GM12878 (cell line): ENCODE results near the gene RPL22. TPM values are rescaled to one million over a fixed set of nuclear protein-coding genes. Genes with fewer than 3 reads are reported as not detected.

Source experiments
- BHLHE40 ChIP-seq, 2 experiments: fragments of 450-650 bp in 1 of 2; IDR thresholded peaks; 2 replicates each; pipeline ENCODE4 v1.6.1; 2011 to 2017; ENCODE audit warnings: low read depth in 2 of 2, borderline replicate concordance in 1 of 2, improper control_type of control experiment in 1 of 2, low read length in 1 of 2, mild to moderate bottlenecking in 1 of 2
- DPF2 ChIP-seq: fragments of 450-650 bp; IDR thresholded peaks from 2 replicates; pipeline ENCODE4 v1.6.1; 2017; ENCODE audit warnings: mild to moderate bottlenecking
- EP300 ChIP-seq, 2 experiments: fragments of 150-350 bp in 1 of 2; IDR thresholded peaks; 2 replicates each; pipeline ENCODE4 v1.6.1; 2011 to 2012; ENCODE audit warnings: low read depth in 2 of 2, low read length in 2 of 2, borderline replicate concordance in 1 of 2, improper control_type of control experiment in 1 of 2, inconsistent platforms in 1 of 2; ENCODE audit not compliant: control insufficient read depth in 1 of 2
- ESRRA ChIP-seq: IDR thresholded peaks from 2 replicates; pipeline ENCODE4 v1.6.1; 2012; ENCODE audit warnings: mild to moderate bottlenecking, low read length, improper control_type of control experiment
- FOXK2 ChIP-seq: fragments of 450-650 bp; IDR thresholded peaks from 2 replicates; pipeline ENCODE4 v1.6.1; 2017; ENCODE audit warnings: mild to moderate bottlenecking, moderate library complexity
- GATAD2B ChIP-seq: fragments of 450-650 bp; conservative IDR thresholded peaks from 2 replicates; pipeline ENCODE4 v1.6.1; 2017; ENCODE audit warnings: low read depth, mild to moderate bottlenecking, moderate library complexity
- HCFC1 ChIP-seq: fragments of 150-350 bp; IDR thresholded peaks from 2 replicates; pipeline ENCODE4 v1.6.1; 2014; ENCODE audit warnings: low read length
- IKZF2 ChIP-seq, 2 experiments: fragments of 450-650 bp; IDR thresholded peaks; 2 replicates each; pipeline ENCODE4 v1.6.1; 2017; ENCODE audit warnings: mild to moderate bottlenecking in 2 of 2, moderate library complexity in 2 of 2
- JUNB ChIP-seq: IDR thresholded peaks from 2 replicates; pipeline ENCODE4 v1.6.1; 2016; ENCODE audit warnings: antibody characterized with exemption, mild to moderate bottlenecking
- MEF2A ChIP-seq: IDR thresholded peaks from 2 replicates; pipeline ENCODE4 v1.6.1; 2011; ENCODE audit warnings: low read depth, mild to moderate bottlenecking, low read length, moderate library complexity; ENCODE audit not compliant: insufficient read depth
- MXI1 ChIP-seq: fragments of 150-350 bp; IDR thresholded peaks from 2 replicates; pipeline ENCODE4 v1.6.1; 2011; ENCODE audit warnings: low read depth, mild to moderate bottlenecking, inconsistent platforms, low read length, improper control_type of control experiment
- NBN ChIP-seq: fragments of 450-650 bp; IDR thresholded peaks from 2 replicates; pipeline ENCODE4 v1.6.1; 2016
- PAX8 ChIP-seq: fragments of 450-650 bp; IDR thresholded peaks from 2 replicates; pipeline ENCODE4 v1.6.1; 2017; ENCODE audit warnings: mild to moderate bottlenecking, moderate library complexity
- POLR2AphosphoS5 ChIP-seq: IDR thresholded peaks from 2 replicates; pipeline ENCODE4 v1.6.1; 2011; ENCODE audit warnings: mild to moderate bottlenecking, low read length, inconsistent platforms
- RFX5 ChIP-seq: IDR thresholded peaks from 2 replicates; pipeline ENCODE4 v1.6.1; 2011; ENCODE audit warnings: low read depth, low read length, improper control_type of control experiment
- RUNX3 ChIP-seq: IDR thresholded peaks from 2 replicates; pipeline ENCODE4 v1.6.1; 2012; ENCODE audit warnings: low read length, inconsistent platforms
- TCF12 ChIP-seq: IDR thresholded peaks from 2 replicates; pipeline ENCODE4 v1.6.1; 2011; ENCODE audit warnings: low read depth, mild to moderate bottlenecking, low read length
- polyA plus RNA-seq, 11 experiments: library from polyadenylated mRNA; depleted of rRNA in 4 of 11; unstranded in 6 of 11; stranded (reverse) in 5 of 11; fragments of >200 nt; fragmentation: Nextera tagmentation in 4 of 11; fragmentation: Illumina TruSeq in 1 of 11; extraction: Ambion mirVana in 4 of 11; extraction: Trizol in 1 of 11; gene quantifications; 1 replicate in 1 of 11; 2 replicates in 10 of 11; pipeline versions ENCODE4 v1.2.1 to v1.2.3, GENCODE V29; 2011 to 2016; ENCODE audit warnings: inconsistent platforms in 2 of 11, missing spikeins in 2 of 11, low read depth in 1 of 11
- total RNA-seq, 4 experiments: library from RNA; depleted of rRNA in 3 of 4; stranded (reverse); fragments of >200 nt in 3 of 4; fragmentation: Illumina TruSeq in 1 of 4; extraction: Trizol in 1 of 4; gene quantifications; 2 replicates each; pipeline versions ENCODE4 v1.2.1 to v1.2.3, GENCODE V29; 2013 to 2021
- TF ChIP-seq, protein P1 (sequence below): IDR thresholded peaks from 2 replicates; pipeline ENCODE4 v1.6.1; 2011; ENCODE audit warnings: mild to moderate bottlenecking, low read depth, low read length, moderate library complexity; ENCODE audit not compliant: insufficient replicate concordance
- TF ChIP-seq, protein P2 (sequence below): IDR thresholded peaks from 2 replicates; pipeline ENCODE4 v1.6.1; 2012; ENCODE audit warnings: low read depth, low read length, improper control_type of control experiment
- TF ChIP-seq, protein P3 (sequence below): fragments of 450-650 bp; IDR thresholded peaks from 2 replicates; pipeline ENCODE4 v1.6.1; 2017; ENCODE audit warnings: mild to moderate bottlenecking, moderate library complexity
- TF ChIP-seq, protein P4 (sequence below): fragments of 450-650 bp; IDR thresholded peaks from 2 replicates; pipeline ENCODE4 v1.6.1; 2017; ENCODE audit warnings: mild to moderate bottlenecking, low read depth, inconsistent platforms; ENCODE audit not compliant: poor library complexity, severe bottlenecking

RPL22 gene
- total and polyA plus RNA-seq, 10 of the 15 experiments (the other 5 are each of a cell fraction or from before 2014, with no cell fraction given): 191 to 560 (median 430) TPM

DNA sequence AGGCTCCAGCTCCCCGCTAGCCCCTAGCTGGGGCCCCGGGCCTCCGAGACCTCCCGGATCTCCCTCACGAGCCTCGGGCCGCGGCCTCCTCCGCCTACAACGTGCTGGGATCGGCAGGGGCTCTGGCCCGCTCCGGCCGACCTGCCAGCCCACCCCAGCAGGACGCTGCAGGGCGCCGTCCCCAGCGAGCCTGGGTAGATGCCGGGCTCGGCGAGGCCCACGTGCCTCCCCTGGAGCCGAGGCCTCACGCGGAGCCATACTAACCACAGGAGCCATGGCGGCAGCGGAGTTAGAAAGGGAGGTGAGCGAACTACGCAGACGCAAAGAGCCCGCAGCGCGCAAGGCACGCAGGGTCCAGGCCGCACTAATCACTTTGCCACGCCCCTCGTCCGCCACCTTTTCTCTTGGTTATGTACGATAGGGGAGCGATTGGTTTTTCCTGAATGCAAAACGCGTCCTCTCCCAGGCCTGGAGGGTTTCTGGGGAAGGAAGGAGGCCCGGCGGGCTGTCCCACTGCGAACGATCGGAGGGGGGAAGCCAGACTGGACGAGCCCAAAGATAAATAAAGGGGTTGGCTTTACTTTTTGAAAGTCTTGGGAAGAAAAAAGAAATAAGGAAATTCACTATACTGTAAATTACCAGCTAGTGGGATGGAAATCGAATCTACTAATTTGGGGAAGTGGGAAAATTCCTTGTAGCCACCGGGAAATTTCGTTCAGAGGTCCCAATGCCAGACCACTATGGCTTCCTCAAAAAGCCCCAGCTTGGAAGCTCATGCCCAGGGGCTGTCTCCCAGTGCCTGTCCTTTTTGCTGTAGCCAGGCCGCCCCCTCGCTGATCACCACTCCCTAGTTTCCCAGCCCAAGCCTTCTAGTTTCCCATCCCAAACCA, at the start of gene RPL22 (continued):
- TF ChIP-seq, protein P1, sequence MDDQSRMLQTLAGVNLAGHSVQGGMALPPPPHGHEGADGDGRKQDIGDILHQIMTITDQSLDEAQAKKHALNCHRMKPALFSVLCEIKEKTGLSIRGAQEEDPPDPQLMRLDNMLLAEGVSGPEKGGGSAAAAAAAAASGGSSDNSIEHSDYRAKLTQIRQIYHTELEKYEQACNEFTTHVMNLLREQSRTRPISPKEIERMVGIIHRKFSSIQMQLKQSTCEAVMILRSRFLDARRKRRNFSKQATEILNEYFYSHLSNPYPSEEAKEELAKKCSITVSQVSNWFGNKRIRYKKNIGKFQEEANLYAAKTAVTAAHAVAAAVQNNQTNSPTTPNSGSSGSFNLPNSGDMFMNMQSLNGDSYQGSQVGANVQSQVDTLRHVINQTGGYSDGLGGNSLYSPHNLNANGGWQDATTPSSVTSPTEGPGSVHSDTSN: peak; percentile 59
- TF ChIP-seq, protein P2, sequence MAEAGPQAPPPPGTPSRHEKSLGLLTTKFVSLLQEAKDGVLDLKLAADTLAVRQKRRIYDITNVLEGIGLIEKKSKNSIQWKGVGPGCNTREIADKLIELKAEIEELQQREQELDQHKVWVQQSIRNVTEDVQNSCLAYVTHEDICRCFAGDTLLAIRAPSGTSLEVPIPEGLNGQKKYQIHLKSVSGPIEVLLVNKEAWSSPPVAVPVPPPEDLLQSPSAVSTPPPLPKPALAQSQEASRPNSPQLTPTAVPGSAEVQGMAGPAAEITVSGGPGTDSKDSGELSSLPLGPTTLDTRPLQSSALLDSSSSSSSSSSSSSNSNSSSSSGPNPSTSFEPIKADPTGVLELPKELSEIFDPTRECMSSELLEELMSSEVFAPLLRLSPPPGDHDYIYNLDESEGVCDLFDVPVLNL: 0 out of 2 replicates have a peak, but pooled peaks have one; percentile 12
- TF ChIP-seq, protein P3, sequence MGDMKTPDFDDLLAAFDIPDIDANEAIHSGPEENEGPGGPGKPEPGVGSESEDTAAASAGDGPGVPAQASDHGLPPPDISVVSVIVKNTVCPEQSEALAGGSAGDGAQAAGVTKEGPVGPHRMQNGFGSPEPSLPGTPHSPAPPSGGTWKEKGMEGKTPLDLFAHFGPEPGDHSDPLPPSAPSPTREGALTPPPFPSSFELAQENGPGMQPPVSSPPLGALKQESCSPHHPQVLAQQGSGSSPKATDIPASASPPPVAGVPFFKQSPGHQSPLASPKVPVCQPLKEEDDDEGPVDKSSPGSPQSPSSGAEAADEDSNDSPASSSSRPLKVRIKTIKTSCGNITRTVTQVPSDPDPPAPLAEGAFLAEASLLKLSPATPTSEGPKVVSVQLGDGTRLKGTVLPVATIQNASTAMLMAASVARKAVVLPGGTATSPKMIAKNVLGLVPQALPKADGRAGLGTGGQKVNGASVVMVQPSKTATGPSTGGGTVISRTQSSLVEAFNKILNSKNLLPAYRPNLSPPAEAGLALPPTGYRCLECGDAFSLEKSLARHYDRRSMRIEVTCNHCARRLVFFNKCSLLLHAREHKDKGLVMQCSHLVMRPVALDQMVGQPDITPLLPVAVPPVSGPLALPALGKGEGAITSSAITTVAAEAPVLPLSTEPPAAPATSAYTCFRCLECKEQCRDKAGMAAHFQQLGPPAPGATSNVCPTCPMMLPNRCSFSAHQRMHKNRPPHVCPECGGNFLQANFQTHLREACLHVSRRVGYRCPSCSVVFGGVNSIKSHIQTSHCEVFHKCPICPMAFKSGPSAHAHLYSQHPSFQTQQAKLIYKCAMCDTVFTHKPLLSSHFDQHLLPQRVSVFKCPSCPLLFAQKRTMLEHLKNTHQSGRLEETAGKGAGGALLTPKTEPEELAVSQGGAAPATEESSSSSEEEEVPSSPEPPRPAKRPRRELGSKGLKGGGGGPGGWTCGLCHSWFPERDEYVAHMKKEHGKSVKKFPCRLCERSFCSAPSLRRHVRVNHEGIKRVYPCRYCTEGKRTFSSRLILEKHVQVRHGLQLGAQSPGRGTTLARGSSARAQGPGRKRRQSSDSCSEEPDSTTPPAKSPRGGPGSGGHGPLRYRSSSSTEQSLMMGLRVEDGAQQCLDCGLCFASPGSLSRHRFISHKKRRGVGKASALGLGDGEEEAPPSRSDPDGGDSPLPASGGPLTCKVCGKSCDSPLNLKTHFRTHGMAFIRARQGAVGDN: 0 out of 2 replicates have a peak, but pooled peaks have one; percentile 54
- TF ChIP-seq GATAD2B (peak; percentile 80; the same call in 1 of the 2 replicates), IKZF2 (IDR thresholded peaks at IDR 0.05) (peak; percentile 83 to 84), MXI1 (peak; percentile 99), EP300 (IDR thresholded peaks at IDR 0.05; ENCODE audit: borderline replicate concordance in 1 of 2, control insufficient read depth in 1 of 2, low read depth in 2 of 2, low read length in 2 of 2) (peak in 1 of 2 experiments; percentile 31; a peak in 2 of 4 replicates), DPF2 (peak; percentile 31; the same call in 1 of the 2 replicates), HCFC1 (peak; percentile 80), POLR2AphosphoS5 (peak; percentile 93), RFX5 (peak; percentile 47; the same call in 1 of the 2 replicates), FOXK2 (peak; percentile 97), MEF2A (0 out of 2 replicates have a peak, but pooled peaks have one; percentile 37), TCF12 (peak; percentile 41; the same call in 1 of the 2 replicates), ESRRA (0 out of 2 replicates have a peak, but pooled peaks have one; percentile 22), RUNX3 (peak; percentile 93), PAX8 (0 out of 2 replicates have a peak, but pooled peaks have one; percentile 53), JUNB (no peak; the same call in 1 of the 2 replicates), BHLHE40 (IDR thresholded peaks at IDR 0.05; ENCODE audit: borderline replicate concordance in 1 of 2, low read depth in 2 of 2, low read length in 1 of 2) (peak; percentile 92 to 98), NBN (peak; percentile 88)
- TF ChIP-seq, protein P4, sequence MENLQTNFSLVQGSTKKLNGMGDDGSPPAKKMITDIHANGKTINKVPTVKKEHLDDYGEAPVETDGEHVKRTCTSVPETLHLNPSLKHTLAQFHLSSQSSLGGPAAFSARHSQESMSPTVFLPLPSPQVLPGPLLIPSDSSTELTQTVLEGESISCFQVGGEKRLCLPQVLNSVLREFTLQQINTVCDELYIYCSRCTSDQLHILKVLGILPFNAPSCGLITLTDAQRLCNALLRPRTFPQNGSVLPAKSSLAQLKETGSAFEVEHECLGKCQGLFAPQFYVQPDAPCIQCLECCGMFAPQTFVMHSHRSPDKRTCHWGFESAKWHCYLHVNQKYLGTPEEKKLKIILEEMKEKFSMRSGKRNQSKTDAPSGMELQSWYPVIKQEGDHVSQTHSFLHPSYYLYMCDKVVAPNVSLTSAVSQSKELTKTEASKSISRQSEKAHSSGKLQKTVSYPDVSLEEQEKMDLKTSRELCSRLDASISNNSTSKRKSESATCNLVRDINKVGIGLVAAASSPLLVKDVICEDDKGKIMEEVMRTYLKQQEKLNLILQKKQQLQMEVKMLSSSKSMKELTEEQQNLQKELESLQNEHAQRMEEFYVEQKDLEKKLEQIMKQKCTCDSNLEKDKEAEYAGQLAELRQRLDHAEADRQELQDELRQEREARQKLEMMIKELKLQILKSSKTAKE: peak; percentile 98
